ENCODE results near the gene RALB. TPM values are rescaled to one million over a fixed set of nuclear protein-coding genes. Genes with fewer than 3 reads are reported as not detected.

Gene RALB
- total RNA-seq, 1 donor from 2014 or later: 52.7 TPM

- peaks cover 5% of the 10 kb centered on the region for H3K36me3 ChIP-seq (ENCODE audit: control insufficient read depth, insufficient read depth, low read length)
- DNase-seq (ENCODE audit: low read depth) (no peak), FAIRE-seq (no peak)
- TF ChIP-seq CTCF (IDR thresholded peaks at IDR 0.05; ENCODE audit: insufficient read depth, low read length, severe bottlenecking): no peak
- no peaks in the 10 kb centered on the region for H3K27me3 ChIP-seq (ENCODE audit: control insufficient read depth, insufficient read depth, low read length)
- no peak overlapping the region for H3K4me3 ChIP-seq (ENCODE audit: low read depth, low read length)
Measured at GRCh38 chr2:120299561-120299960, 46.9 kb downstream of the RALB start.

- DNase-seq (ENCODE audit: low read depth) (peak; percentile 52), FAIRE-seq (no peak)
- Histone ChIP-seq H3K4me3 (ENCODE audit: low read depth, low read length) (no peak overlapping the region), H3K36me3 (ENCODE audit: control insufficient read depth, insufficient read depth, low read length) (peaks cover 5% of the 10 kb centered on the region), H3K27me3 (ENCODE audit: control insufficient read depth, insufficient read depth, low read length) (no peaks in the 10 kb centered on the region)
- no peak for TF ChIP-seq CTCF (IDR thresholded peaks at IDR 0.05; ENCODE audit: insufficient read depth, low read length, severe bottlenecking)
Measured at GRCh38 chr2:120300385-120300784, 47.7 kb downstream of the RALB start.

DNA sequence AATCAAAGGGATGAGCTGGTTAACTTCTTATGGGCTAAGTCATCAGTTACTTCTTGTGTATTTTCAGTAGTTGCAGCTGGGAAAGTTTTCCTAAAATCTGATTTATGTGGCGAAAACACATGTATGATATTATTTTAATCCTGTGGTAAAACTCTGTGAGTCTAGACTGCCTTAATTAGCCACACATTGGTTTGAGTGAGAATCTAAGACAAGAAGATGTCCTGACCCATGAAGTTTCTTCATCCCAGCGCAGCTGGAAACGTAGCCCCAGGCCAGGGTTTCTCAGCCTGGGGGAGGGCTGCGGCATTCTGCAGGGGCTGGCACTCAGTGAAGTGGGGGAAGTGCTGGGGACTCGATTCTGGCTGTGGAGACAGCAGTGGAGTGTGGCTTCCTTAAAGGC lies 48.6 kb downstream of the RALB start:
- Histone ChIP-seq H3K36me3 (ENCODE audit: control insufficient read depth, insufficient read depth, low read length) (peaks cover 4% of the 10 kb centered on the region), H3K4me3 (ENCODE audit: low read depth, low read length) (no peak overlapping the region), H3K27me3 (ENCODE audit: control insufficient read depth, insufficient read depth, low read length) (no peaks in the 10 kb centered on the region)
- FAIRE-seq: no peak
- no peak for DNase-seq (ENCODE audit: low read depth)
- no peak for TF ChIP-seq CTCF (IDR thresholded peaks at IDR 0.05; ENCODE audit: insufficient read depth, low read length, severe bottlenecking)

DNA sequence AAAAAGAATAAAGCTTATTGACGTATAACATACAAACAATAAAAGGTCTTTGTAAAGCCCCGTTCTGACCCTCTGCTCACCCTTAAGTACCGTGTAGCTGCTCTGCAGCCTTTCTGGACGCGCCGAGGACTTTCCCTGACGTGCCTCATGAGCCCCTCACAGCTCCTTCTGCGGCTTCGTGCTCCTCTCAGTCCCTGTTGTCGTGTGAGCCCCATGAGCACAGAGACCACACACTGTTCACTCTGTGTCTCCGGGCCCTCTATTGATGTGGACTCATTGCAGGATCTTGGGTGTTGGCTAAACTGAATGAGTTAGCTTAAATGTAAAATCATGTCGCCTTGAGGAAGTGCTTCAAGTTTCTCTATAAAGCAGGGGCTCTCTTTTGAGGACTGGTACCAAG lies 49.6 kb downstream of the RALB start:
- Histone ChIP-seq H3K4me3 (ENCODE audit: low read depth, low read length) (no peak overlapping the region), H3K27me3 (ENCODE audit: control insufficient read depth, insufficient read depth, low read length) (no peaks in the 10 kb centered on the region), H3K36me3 (ENCODE audit: control insufficient read depth, insufficient read depth, low read length) (peaks cover 4% of the 10 kb centered on the region)
- TF ChIP-seq CTCF (IDR thresholded peaks at IDR 0.05; ENCODE audit: insufficient read depth, low read length, severe bottlenecking): no peak
- DNase-seq (ENCODE audit: low read depth): no peak
- FAIRE-seq: no peak

DNA sequence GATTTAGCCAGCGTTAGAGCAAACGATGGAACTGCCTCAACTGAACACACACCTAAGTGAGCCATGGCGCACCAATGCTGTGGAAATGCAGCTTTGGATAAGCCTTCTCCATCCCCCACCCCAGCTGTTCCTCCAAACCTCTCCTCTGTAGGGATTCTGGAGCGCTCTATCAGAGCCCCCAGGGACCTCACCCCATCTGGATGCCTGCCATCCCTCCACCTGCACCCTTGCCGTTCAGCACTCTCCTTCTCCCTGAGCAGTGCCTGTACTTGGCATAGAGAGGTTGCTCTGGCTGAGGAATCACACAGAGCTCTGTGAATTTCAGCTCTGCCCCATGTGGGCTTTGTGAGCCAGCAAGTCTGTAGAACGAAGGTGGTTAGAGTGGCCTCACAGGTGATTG lies 50.5 kb downstream of the RALB start:
- H3K4me3 ChIP-seq (ENCODE audit: low read depth, low read length): no peak overlapping the region
- DNase-seq (ENCODE audit: low read depth) (no peak), FAIRE-seq (no peak)
- H3K36me3 ChIP-seq (ENCODE audit: control insufficient read depth, insufficient read depth, low read length): peaks cover 5% of the 10 kb centered on the region
- no peaks in the 10 kb centered on the region for H3K27me3 ChIP-seq (ENCODE audit: control insufficient read depth, insufficient read depth, low read length)
- no peak for TF ChIP-seq CTCF (IDR thresholded peaks at IDR 0.05; ENCODE audit: insufficient read depth, low read length, severe bottlenecking)

DNA sequence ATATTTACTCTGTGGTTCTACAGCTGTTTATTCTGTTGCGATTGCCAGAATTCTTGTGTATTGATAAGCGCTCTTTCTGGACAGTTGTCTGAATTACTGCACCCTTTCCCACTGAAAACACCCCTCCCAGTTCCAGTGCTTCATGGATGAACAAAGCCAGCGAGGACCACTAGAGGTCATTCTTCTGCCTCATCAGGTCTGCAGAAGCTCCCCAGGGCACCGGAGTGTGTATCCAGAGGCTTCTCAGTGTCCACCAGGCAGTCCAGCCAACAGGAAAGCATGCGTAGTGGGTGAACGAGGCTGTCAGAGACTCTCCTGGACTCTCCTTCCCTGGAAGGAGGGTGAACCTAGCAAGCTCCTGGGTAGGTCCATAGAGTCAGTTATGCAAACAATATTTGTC lies 52.6 kb downstream of the RALB start:
- FAIRE-seq (no peak), DNase-seq (ENCODE audit: low read depth) (no peak)
- Histone ChIP-seq H3K36me3 (ENCODE audit: control insufficient read depth, insufficient read depth, low read length) (peaks cover 5% of the 10 kb centered on the region), H3K27me3 (ENCODE audit: control insufficient read depth, insufficient read depth, low read length) (no peaks in the 10 kb centered on the region), H3K4me3 (ENCODE audit: low read depth, low read length) (no peak overlapping the region)
- TF ChIP-seq CTCF (IDR thresholded peaks at IDR 0.05; ENCODE audit: insufficient read depth, low read length, severe bottlenecking): peak; percentile 6
